ENCODE results near the gene SMTNL2. TPM values are rescaled to one million over a fixed set of nuclear protein-coding genes. Genes with fewer than 3 reads are reported as not detected.
"Not testable (repeated sequence)": the region's sequence is repeated elsewhere in the genome, so short reads cannot be mapped to it uniquely, and the experiment has no call there.

Gene SMTNL2
- total RNA-seq, 2 experiments from 2014 or later = not detected

DNA sequence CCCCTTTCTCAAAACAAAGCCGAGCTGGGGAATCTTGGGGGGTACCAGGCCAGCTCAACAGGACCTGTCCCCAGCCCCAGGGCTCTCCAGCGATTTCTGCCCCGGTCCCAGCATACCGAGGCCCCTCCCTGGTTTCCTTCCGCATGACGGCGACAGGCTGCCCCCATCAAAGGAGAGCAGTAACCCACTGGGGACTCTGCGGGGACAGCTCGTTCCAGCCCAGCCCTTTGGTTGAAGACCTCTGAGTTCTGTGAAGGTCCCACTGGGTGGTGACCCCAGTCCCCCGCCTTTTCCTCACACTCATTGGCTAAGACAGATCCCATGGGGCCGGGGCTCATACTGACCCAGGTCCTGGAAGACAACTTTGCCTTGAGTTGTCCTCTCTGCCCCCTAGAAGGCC is 4.1 kb downstream of the SMTNL2 start:
- H3K27ac Mint-ChIP-seq = no peak overlapping the region
- H3K4me3 Mint-ChIP-seq = no peak overlapping the region
- intact Hi-C loops (cut with DNase I, micrococcal nuclease) = no loop called here
- H3K36me3 Mint-ChIP-seq (ENCODE audit: low read depth) = no peaks in the 10 kb centered on the region
- H3K4me1 Mint-ChIP-seq = peaks cover 5% of the 10 kb centered on the region
- DNase-seq = no peak
- peaks cover 32% of the 10 kb centered on the region for H3K27me3 Mint-ChIP-seq
- no peak for ATAC-seq
- ChIA-PET CTCF (interaction anchor here (0.6 to 0.8 kb wide), 3 partner anchors 9 to 1895 kb away, joined by 3 to 4 read pairs (median 3); no protein-coding TSS in a partner anchor), POLR2A (no interaction called here)
- no peaks in the 10 kb centered on the region for H3K9me3 Mint-ChIP-seq (ENCODE audit: low read depth)

DNA sequence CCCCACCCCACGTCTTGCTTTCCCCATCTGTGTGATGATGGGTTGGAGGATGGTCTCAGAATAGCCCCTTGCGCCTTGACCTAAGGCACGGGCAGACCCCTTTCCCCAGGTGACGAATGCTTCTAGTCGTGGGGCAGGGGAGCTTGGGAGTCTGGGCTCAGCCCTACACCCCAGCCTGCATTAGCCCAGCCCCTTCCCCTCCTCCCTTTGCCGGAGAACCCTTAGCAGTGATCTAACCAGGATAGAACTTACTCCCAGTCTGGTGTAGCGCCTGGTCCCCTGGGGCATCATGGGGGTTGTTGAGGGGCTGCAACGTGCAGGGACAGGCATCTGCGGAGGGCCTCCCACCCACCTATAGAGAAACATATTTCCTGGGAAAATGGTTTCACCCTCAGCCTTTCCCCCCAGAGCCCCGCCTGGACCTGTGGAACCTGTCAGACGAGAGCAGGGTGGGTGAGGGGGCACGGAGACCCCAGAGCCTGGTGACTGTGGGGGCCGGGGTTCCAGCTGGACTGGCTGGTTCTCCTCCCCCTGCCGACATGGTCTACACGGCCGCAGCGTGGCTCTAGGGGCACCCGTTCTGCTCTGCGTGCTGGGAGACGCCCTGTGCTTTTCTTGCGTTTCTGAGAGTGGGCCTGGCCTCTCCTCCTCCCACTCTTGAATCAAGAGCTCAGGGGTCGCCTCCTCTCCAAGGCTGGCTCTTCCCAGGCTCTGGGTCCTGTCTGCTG is 4.7 kb downstream of the SMTNL2 start:
- H3K4me1 Mint-ChIP-seq = no peaks in the 10 kb centered on the region
- H3K36me3 Mint-ChIP-seq (ENCODE audit: low read depth) = no peaks in the 10 kb centered on the region
- peaks cover 26% of the 10 kb centered on the region for H3K27me3 Mint-ChIP-seq
- DNase-seq (no peak), ATAC-seq (no peak)
- intact Hi-C loops (cut with DNase I, micrococcal nuclease) = no loop called here
- CTCF ChIA-PET = interaction anchor here (0.5 to 0.7 kb wide), 2 partner anchors 10 to 1896 kb away, joined by 3 read pairs; no protein-coding TSS in a partner anchor
- POLR2A ChIA-PET = interaction anchor here (0.5 kb wide), 1 partner anchor 334 kb away, joined by 6 read pairs; no protein-coding TSS in a partner anchor
- no peak overlapping the region for H3K4me3 Mint-ChIP-seq
- no peak overlapping the region for H3K27ac Mint-ChIP-seq
- no peaks in the 10 kb centered on the region for H3K9me3 Mint-ChIP-seq (ENCODE audit: low read depth)

DNA sequence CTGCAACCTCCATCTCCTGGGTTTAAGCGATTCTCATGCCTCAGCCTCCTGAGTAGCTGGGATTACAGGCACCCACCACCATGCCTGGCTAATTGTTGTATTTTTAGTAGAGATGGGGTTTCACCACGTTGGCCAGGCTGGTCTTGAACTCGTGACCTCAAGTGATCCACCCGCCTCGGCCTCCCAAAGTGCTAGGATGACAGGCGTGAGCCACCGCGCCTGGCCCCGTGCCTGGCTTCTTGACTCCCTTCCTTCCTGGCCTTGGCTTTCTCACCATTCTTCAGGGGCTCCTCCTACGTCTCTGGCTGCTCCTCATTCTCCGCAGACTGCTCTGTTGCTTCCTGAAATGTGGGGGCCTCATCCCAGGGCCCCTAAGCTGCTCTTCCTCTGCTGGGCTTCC is 5.7 kb downstream of the SMTNL2 start:
- H3K27ac Mint-ChIP-seq; H3K36me3 Mint-ChIP-seq (ENCODE audit: low read depth); ATAC-seq; intact Hi-C loops (cut with DNase I, micrococcal nuclease); H3K4me3 Mint-ChIP-seq; H3K9me3 Mint-ChIP-seq (ENCODE audit: low read depth); DNase-seq; H3K4me1 Mint-ChIP-seq: not testable (repeated sequence)
- POLR2A ChIA-PET = interaction anchor here (0.5 kb wide), 1 partner anchor 333 kb away, joined by 6 read pairs; no protein-coding TSS in a partner anchor
- H3K27me3 Mint-ChIP-seq = peaks cover 25% of the 10 kb centered on the region
- CTCF ChIA-PET = interaction anchor here (0.5 to 1.4 kb wide), 2 partner anchors 11 to 35 kb away, joined by 3 to 4 read pairs; no protein-coding TSS in a partner anchor

DNA sequence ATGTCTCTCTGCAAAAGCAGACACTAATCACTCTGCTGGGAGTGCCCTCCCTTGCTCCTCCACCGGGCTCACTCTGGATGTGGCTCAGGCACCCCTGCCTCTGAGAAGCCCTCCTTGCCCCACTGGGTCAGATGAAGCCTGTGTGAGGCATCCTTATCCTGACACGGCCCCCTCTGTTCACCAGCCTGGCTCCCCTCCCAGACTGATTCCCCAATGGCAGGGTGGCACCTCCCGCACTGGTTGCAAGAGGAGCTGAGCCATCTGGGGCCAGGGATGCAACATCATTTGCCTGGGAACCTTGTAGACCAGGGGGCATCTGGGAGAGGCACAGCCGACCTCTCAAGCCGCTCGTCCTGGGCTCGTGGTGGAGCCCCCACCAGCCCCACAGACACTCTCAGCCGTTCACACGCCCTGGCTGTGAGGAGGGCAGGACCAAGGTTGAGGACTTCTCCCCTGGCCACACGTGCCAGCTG is 6.7 kb downstream of the SMTNL2 start:
- intact Hi-C loops (cut with DNase I, micrococcal nuclease) = no loop called here
- H3K4me1 Mint-ChIP-seq = peaks cover 4% of the 10 kb centered on the region
- CTCF ChIA-PET = interaction anchor here (0.6 to 1.4 kb wide), 2 partner anchors 22 to 34 kb away, joined by 3 to 4 read pairs; no protein-coding TSS in a partner anchor
- H3K36me3 Mint-ChIP-seq (ENCODE audit: low read depth) = no peaks in the 10 kb centered on the region
- H3K4me3 Mint-ChIP-seq = no peak overlapping the region
- DNase-seq (no peak), ATAC-seq (no peak)
- POLR2A ChIA-PET = no interaction called here
- H3K27me3 Mint-ChIP-seq = peaks cover 15% of the 10 kb centered on the region
- no peaks in the 10 kb centered on the region for H3K9me3 Mint-ChIP-seq (ENCODE audit: low read depth)
- H3K27ac Mint-ChIP-seq = no peak overlapping the region

DNA sequence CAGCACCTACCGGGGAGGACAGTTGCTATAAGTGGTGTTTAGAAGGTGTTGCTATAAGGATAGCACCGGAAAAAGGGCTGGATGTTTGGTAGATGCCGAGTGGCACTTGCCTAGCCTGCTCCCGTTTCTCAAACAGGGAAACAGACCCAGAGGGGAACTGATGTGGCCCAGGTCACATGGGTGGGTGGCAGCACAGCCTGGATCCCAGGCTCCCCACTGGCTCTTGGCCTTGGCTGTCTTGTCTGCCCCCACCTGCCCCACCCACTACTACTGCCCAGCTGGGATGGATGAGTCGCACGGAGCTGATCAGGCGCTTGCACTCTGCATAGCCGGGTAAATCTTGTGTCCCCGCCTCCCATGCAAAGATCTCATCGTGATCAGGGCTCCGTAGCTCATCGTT is 7.2 kb downstream of the SMTNL2 start:
- Mint-ChIP-seq H3K27me3 (peaks cover 11% of the 10 kb centered on the region), H3K27ac (no peak overlapping the region), H3K4me3 (no peak overlapping the region), H3K4me1 (peaks cover 4% of the 10 kb centered on the region), H3K36me3 (ENCODE audit: low read depth) (no peaks in the 10 kb centered on the region), H3K9me3 (ENCODE audit: low read depth) (no peaks in the 10 kb centered on the region)
- POLR2A ChIA-PET = no interaction called here
- no peak for ATAC-seq
- intact Hi-C loops (cut with DNase I, micrococcal nuclease) = no loop called here
- no peak for DNase-seq
- CTCF ChIA-PET = interaction anchor here (0.6 kb wide), 1 partner anchor 23 kb away, joined by 3 read pairs; no protein-coding TSS in a partner anchor

DNA sequence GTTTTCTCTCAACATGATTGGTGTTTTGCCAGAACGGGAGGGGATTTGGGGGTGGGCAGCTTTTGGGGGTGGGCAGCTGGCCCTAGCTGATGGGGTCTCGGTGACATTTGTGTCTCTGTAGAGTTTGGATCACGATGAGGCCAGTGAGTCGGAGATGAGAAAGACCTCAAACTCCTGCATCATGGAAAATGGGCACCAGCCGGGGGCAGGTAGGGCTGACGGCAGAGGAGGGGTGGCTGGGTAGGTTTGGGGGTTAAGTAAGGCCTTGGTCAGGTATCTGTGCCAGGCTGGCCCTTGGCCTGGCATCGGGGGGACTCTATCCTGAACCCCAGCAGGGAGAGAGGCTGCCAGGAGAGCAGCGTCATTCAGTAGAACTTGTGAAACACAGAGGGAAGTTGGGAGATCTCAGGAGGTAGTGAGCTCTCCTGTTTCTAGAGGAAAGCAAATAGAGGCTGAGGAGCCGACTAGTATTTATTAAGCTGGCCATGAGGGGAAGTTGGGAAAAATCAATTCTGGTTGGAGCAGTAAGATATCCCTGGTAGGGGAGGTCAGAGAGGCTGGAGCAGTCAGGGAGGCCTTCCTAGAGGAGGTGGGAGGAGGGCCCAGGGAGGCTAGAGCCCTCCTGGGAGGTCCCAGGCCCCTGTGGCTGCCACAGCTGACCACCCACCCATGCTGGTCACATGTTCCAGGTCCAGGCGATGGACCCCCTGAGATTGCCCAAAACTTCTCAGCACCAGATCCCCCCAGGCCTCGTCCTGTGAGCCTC is 8.1 kb downstream of the SMTNL2 start:
- intact Hi-C loops (cut with DNase I, micrococcal nuclease) = no loop called here
- ChIA-PET POLR2A (no interaction called here), CTCF (interaction anchor here (1.1 kb wide), 1 partner anchor 23 kb away, joined by 4 read pairs; no protein-coding TSS in a partner anchor)
- H3K27ac Mint-ChIP-seq = no peak overlapping the region
- ATAC-seq = no peak
- no peak overlapping the region for H3K4me3 Mint-ChIP-seq
- no peaks in the 10 kb centered on the region for H3K36me3 Mint-ChIP-seq (ENCODE audit: low read depth)
- peaks cover 7% of the 10 kb centered on the region for H3K27me3 Mint-ChIP-seq
- H3K9me3 Mint-ChIP-seq (ENCODE audit: low read depth) = no peaks in the 10 kb centered on the region
- no peak for DNase-seq
- peaks cover 4% of the 10 kb centered on the region for H3K4me1 Mint-ChIP-seq

DNA sequence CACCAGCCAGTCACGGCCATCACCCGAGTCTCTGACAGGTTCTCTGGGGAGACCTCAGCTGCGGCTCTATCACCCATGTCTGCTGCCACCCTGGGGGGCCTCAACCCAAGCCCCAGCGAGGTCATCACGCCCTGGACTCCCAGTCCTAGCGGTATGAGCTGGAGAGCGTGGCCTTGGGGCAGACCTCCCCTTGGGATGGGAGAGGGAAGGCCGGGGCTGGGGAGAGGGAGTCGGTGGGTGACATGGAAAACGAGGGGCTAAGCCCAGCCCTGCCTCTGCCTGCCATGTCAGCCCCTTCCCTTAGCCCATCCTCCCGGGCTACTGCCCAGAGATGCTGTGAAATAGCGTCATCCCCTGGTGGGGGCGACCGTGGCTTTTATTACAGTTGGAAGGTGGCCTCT is 8.7 kb downstream of the SMTNL2 start:
- no peak for ATAC-seq
- H3K4me3 Mint-ChIP-seq = no peak overlapping the region
- intact Hi-C loops (cut with DNase I, micrococcal nuclease) = no loop called here
- peaks cover 4% of the 10 kb centered on the region for H3K4me1 Mint-ChIP-seq
- ChIA-PET POLR2A (no interaction called here), CTCF (interaction anchor here (1.1 kb wide), 1 partner anchor 23 kb away, joined by 4 read pairs; no protein-coding TSS in a partner anchor)
- no peaks in the 10 kb centered on the region for H3K36me3 Mint-ChIP-seq (ENCODE audit: low read depth)
- H3K9me3 Mint-ChIP-seq (ENCODE audit: low read depth) = no peaks in the 10 kb centered on the region
- H3K27ac Mint-ChIP-seq = no peak overlapping the region
- peaks cover 7% of the 10 kb centered on the region for H3K27me3 Mint-ChIP-seq
- no peak for DNase-seq

DNA sequence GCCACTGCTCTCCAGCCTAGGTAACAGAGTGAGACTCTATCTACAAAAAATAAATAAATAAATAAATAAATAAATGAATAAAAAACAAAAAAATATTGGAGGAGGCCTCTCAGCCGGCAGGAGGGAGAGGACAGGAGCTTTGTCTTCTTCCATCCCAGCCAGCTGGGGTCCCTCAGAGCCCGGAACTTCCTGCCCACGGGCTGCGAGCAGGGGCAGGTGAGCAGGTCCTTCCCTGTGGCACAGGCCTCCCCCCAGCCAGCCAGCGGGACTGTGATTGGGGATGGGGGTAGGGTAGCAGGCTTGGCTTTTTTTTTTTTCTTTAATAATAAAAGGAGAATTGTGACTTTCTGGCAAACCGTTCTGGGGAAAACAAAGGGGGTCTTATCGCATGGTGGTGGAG is 10.1 kb downstream of the SMTNL2 start:
- Mint-ChIP-seq H3K4me1 (peaks cover 4% of the 10 kb centered on the region), H3K27me3 (peaks cover 7% of the 10 kb centered on the region), H3K27ac (no peak overlapping the region), H3K9me3 (ENCODE audit: low read depth) (no peaks in the 10 kb centered on the region), H3K36me3 (ENCODE audit: low read depth) (no peaks in the 10 kb centered on the region), H3K4me3 (no peak overlapping the region)
- intact Hi-C loops (cut with DNase I, micrococcal nuclease) = no loop called here
- ChIA-PET POLR2A (interaction anchor here (0.7 kb wide), 1 partner anchor 58 kb away, joined by 8 read pairs; no protein-coding TSS in a partner anchor), CTCF (interaction anchor here (0.6 to 1.7 kb wide), 6 partner anchors 8 to 32 kb away, joined by 3 to 5 read pairs (median 4); no protein-coding TSS in a partner anchor)
- ATAC-seq (no peak), DNase-seq (no peak)

DNA sequence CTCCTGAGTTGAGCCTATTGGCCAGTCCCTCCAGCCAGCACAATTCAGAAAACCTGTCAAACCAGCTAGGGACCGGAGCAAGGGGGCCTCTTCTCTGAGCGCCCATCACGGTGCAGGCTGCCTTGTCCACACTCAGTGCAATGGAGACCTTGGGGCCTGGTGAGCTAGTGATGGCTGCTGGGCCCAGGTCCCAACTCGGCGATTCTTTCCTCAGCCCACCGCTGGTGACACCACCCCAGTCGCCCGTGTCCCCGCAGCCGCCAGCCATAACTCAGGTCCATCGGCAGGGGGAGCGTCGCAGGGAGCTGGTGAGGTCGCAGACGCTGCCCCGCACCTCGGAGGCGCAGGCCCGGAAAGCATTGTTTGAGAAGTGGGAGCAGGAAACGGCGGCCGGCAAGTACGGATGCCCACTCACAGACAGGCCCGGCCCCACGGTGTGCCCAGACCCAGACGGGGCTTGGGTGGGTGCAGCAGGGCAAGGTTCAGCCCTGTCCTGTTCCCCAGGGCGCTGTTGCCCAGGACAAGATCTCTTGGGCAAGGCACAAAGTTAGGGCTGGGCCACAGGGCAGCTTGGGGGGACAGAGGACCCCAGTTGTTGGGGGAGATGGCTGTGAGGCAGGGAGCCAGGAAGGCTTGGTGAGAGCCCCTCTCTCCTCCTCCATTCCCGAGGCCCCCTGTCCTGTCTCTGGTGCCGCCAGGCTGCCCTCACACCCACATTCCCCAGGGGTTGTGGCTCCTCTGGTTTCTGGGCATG is 10.8 kb downstream of the SMTNL2 start:
- CTCF ChIA-PET = interaction anchor here (0.6 to 1.7 kb wide), 6 partner anchors 9 to 32 kb away, joined by 3 to 5 read pairs (median 4); no protein-coding TSS in a partner anchor
- Mint-ChIP-seq H3K9me3 (ENCODE audit: low read depth) (no peaks in the 10 kb centered on the region), H3K36me3 (ENCODE audit: low read depth) (no peaks in the 10 kb centered on the region), H3K27me3 (peaks cover 7% of the 10 kb centered on the region), H3K4me3 (no peak overlapping the region), H3K27ac (no peak overlapping the region), H3K4me1 (peaks cover 4% of the 10 kb centered on the region)
- ATAC-seq (peak; percentile 73), DNase-seq (peak; percentile 68)
- POLR2A ChIA-PET = no interaction called here
- intact Hi-C loops (cut with DNase I, micrococcal nuclease) = no loop called here

DNA sequence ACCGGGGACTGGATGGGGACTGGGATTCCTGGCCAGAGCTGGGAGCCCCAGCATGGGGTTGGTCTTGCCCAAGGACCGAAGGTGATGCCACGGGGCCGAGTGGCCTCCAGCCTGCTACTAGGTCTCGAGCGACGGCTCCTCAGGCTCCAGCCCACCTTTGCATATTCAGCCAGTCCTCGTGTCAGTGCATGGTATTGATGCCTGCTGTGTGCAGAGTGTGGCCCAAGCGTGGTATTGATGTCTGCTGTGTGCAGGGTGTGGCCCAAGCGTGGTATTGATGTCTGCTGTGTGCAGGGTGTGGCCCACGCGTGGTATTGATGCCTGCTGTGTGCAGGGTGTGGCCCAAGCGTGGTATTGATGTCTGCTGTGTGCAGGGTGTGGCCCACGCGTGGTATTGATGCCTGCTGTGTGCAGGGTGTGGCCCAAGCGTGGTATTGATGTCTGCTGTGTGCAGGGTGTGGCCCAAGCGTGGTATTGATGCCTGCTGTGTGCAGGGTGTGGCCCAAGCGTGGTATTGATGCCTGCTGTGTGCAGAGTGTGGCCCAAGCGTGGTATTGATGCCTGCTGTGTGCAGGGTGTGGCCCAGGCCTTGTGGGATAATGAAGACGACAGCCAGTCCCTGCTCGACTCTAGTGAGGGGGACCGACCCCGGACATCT is 11.5 kb downstream of the SMTNL2 start:
- H3K27me3 Mint-ChIP-seq; H3K4me3 Mint-ChIP-seq; H3K9me3 Mint-ChIP-seq (ENCODE audit: low read depth); H3K4me1 Mint-ChIP-seq; ATAC-seq; intact Hi-C loops (cut with DNase I, micrococcal nuclease); POLR2A ChIA-PET; H3K36me3 Mint-ChIP-seq (ENCODE audit: low read depth); H3K27ac Mint-ChIP-seq; DNase-seq: not testable (repeated sequence)
- CTCF ChIA-PET = interaction anchor here (0.6 to 1.7 kb wide), 5 partner anchors 20 to 175 kb away, joined by 3 to 5 read pairs (median 4); no protein-coding TSS in a partner anchor
